NCI-H2196 treated with DMSO at 0.1 percent for 48 hours (cell line): ENCODE results near the gene OR9A4.

Source experiments
- DNase-seq: peaks from one replicate; lab custom pipeline; 2025; ENCODE audit not compliant: unreplicated experiment; lab: John Stamatoyannopoulos, UW

The OR9A4 gene

DNA sequence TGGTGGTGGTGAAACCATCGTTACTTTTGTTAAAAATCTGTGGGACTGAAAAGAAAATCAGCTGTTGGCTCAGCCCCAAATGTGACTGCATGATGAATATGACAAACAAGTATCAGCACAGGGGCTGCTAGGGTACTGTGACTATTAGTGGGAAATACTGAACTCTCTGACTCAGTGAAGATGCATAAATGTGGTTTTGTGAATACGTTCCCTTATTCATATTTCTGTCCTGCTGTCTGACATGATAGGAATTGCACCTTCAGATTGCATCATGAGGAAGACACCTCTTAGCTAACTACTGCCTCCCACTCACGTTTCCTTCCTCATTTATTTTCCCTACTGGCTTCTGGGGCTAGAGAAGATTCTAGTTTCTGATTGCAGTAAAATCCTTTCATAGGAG, 29.2 kb downstream of the OR9A4 start:
- DNase-seq, result no peak

DNA sequence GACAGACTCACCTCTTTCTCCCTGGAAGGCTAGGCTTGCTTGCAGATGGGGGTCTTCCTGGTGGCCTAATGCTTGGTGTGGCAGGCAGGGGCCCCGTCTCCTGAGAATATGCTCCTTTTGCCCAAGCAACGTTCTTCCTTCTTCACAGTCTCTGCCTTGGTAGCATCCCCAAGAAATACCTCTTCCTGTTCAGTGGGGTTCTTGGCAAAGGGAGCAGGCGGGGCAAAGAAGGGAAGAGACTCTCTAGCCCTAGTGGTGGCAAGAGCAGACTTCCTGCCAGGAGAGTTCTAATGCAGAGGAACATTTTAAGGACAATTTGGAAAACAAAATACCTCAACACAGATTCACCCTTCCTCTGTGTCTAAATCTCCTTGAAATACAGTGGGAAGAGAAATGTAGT, 30.6 kb downstream of the OR9A4 start, which contains the start of gene CLEC5A:
Gene CLEC5A, minus strand, starts transcription at position 179 of the 400 bp plus-strand sequence. CDS start 682 bp downstream, outside the sequence.
- DNase-seq, result no peak

DNA sequence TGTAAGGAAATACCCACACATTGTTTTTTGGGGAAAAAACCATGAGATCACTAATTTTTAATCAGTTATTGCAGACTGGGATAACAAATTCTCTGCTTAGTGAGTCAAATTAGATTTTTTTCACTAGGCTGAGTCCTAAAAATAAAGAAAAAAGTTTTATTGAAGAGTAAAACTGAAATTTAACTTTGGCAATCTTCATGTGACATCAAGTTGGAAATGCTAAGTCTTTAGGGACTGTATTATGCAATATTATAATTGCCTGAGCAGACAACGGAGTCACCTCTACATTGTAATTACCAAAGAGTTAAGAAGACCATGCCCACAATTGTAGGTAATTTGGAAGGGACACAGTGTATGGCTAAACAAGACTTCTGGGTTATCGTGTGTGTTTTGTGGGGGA, 32.8 kb downstream of the OR9A4 start:
- DNase-seq, result no peak

DNA sequence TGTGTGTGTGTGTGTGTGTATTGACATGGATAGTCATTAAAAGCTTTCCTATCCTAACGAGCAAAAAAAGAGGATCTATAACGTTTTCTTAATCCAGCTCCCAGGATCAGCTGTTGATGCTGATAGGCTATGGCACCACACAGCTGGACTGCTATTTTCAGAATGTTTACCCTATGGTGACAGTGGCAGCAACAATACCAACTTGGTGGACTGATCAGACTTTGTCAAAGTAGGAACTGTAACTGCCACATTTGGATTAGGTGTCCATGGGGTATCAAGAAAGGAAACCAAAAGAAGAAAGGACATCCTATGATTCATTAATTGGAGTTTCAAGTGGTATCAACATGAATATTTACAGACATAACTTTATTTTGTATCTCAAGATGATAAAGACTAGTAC, 33.3 kb downstream of the OR9A4 start:
- no peak for DNase-seq

DNA sequence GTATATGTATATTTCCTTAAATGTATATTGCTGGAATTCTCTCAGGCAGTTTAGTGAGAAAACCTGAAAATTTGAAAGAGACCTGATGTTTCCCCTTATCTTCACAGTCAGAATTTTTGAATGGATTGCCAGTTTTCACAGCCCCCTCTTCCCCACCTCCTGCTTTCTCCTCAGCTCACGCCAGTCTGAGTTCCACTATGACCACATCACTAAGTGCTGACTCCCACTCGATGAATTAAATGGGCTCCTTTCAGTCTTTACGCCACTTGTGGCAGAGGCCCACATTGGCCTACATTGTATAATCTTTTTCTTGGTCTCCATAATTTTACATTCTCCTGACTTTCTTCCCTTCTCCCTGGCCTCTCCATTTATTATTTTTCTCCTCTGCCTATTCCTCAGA, 33.7 kb downstream of the OR9A4 start:
- no peak for DNase-seq

DNA sequence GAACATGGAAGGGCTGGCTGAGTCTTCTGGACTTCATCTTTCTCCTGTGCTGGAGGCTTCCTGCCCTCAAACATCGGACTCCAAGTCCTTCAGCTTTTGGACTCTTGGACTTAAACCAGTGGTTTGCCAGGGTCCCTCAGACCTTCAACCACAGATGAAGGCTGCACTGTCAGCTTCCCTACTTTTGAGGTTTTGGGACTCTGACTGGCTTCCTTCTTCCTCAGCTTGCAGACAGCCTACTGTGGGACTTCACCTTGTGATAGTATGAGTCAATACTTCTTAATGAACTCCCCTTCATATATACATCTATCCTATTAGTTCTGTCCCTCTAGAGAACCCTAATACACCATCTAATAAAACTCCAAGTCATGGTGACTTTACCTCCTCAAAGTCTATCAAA, 34.6 kb downstream of the OR9A4 start:
- DNase-seq, result no peak

DNA sequence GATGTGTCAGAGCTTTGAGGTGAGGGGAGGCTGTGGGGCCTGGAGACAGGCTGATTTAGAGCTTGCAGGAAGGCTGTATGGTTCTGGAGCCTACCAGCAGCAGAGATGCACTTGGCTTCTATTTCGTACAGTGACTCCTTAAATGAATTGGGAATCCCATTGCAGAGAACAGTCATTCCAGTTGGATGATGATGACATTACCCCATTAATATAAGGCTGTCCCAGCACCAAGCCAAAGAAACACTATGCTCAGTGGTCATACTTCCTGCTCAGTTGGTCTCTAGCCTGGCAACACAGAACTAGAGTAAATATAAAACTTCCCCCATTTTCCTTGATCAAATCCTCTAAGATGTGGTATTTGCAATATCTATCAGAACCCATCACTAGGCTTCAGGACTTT, 36.3 kb downstream of the OR9A4 start:
- DNase-seq, result no peak

DNA sequence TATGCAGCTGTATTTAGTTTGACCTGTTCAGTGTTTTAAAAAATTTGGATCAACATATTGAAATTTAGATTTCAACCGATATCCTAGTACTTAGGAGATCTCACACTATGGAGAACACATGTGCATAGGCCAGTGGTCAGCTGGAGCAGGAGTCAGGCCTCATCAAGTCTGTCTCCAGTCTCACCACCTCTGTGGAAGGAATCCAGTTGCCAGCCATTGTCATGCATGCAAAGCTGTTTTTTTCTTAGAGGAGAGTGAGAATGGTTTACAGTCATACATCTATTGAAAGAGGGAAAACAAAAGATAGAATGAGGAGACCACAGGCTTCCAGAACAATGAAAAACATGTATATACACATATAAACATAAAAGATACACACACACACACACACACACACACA, 38.1 kb downstream of the OR9A4 start:
- DNase-seq, result no peak

DNA sequence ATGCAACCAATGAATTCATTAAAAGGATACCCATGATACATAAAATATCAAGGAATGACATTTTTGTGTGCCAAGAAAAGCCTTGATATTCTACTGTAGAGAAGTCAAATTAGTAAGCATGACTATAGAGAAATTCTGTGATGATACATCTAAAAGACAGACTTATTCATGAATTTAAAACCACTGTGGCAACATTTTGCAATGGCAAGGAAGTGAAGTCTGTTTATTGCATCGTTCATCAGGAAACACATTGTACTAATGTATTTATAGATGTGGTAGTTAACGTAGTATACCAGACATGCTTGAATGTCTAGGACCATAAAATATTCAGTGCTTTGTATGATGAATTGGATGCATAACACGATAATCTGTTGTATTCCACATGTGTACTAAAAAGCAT, 39.9 kb downstream of the OR9A4 start:
- DNase-seq, result no peak

DNA sequence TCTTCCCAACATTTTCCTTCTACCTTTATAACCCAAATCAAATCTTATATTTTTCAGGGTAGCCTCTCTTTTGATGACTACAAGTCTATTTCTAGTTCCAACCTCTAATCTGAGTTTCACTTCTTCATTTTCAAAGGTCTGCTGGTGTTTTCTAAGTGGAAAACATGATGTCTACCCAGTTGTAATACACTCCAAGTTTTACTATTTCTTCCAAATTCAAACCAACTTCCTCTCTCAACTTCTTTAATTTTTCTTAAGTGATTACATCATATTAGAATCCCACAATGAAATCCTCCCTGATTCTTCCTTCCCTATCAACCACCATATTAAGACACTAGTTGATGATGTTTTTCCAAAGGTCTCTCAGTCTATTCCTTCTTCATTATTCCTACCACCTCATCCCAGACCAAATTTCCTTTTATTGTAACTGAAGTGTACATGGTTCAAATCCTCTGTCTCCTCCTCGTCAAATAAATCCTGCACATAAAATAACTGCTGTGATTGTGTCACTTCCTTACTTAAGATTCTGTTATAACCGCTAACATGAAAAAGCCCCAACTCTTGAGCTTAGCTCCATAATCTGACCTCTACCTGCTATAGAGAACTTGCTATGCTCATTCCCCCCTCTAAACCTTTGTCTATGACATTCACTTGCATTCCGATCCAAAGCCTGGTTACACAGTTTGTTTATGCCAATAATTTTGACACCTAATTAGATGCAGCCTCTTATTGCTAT, 44.7 kb downstream of the OR9A4 start:
- DNase-seq, result no peak
